DOHH2 (cell line): ENCODE results near the gene KCNC4.

Source experiments
- EZH2phosphoT487 ChIP-seq: fragments of 200-600 bp; sonication (generic); IDR thresholded peaks from 2 replicates; pipeline ENCODE4 v1.6.1; 2017; ENCODE audit warnings: borderline replicate concordance, mild to moderate bottlenecking, antibody characterized with exemption, low read length, moderate library complexity, mixed read lengths
- TF ChIP-seq, protein P1 (sequence below): fragments of 200-600 bp; sonication (generic); IDR thresholded peaks from one replicate; pipeline ENCODE4 v1.5.1; 2014; ENCODE audit warnings: antibody characterized with exemption, mild to moderate bottlenecking, low read depth, low read length; ENCODE audit not compliant: poor library complexity, severe bottlenecking

DNA sequence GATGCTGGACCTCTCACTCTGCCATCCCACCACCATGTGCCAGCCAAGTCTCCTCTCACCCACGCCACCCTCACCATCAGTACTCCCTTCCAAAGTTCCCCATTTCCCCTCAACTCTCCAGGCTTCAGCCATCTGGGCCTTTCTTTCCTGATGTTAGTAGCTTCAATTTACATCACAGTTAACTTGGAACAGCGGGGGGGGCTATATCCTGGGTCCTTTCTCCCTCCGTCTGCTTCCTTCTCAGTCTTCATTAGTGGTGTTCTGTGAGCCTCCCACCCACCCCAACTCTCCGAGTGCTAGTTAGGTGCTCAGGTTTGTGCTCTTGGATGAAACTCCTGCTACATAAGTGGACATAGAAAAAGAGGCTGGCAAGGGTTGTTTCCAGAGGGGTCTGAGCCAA lies 31.9 kb downstream of the KCNC4 start:
- TF ChIP-seq, protein P1, sequence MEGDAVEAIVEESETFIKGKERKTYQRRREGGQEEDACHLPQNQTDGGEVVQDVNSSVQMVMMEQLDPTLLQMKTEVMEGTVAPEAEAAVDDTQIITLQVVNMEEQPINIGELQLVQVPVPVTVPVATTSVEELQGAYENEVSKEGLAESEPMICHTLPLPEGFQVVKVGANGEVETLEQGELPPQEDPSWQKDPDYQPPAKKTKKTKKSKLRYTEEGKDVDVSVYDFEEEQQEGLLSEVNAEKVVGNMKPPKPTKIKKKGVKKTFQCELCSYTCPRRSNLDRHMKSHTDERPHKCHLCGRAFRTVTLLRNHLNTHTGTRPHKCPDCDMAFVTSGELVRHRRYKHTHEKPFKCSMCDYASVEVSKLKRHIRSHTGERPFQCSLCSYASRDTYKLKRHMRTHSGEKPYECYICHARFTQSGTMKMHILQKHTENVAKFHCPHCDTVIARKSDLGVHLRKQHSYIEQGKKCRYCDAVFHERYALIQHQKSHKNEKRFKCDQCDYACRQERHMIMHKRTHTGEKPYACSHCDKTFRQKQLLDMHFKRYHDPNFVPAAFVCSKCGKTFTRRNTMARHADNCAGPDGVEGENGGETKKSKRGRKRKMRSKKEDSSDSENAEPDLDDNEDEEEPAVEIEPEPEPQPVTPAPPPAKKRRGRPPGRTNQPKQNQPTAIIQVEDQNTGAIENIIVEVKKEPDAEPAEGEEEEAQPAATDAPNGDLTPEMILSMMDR, result no peak
- no peak for TF ChIP-seq EZH2phosphoT487
